Sigmoid colon (tissue), 4 donors: ENCODE data around the gene FLNB.

Source experiments
- CTCF ChIP-seq, 4 experiments: fragments of 450-650 bp in 3 of 4; fragments of 200-600 bp in 1 of 4; IDR thresholded peaks; one replicate each; pipeline ENCODE4 v1.5.1; 2016 to 2019; ENCODE audit warnings: antibody characterized with exemption in 4 of 4, mild to moderate bottlenecking in 3 of 4, moderate library complexity in 2 of 4
- EP300 ChIP-seq, 4 donors: sonication (generic); formaldehyde crosslinking; IDR thresholded peaks; one replicate each; pipeline ENCODE4 v1.6.1; 2017; ENCODE audit warnings: antibody characterized with exemption in 4 of 4
- POLR2A ChIP-seq, 2 donors: fragments of 450-650 bp; IDR thresholded peaks; one replicate each; pipeline ENCODE4 v1.6.1; 2016; ENCODE audit warnings: antibody characterized with exemption in 2 of 2, mild to moderate bottlenecking in 2 of 2, moderate library complexity in 2 of 2
- POLR2AphosphoS5 ChIP-seq, 4 donors: sonication (generic); formaldehyde crosslinking; IDR thresholded peaks; one replicate each; pipeline ENCODE4 v1.6.1; 2017; ENCODE audit warnings: antibody characterized with exemption in 4 of 4

- no peak for TF ChIP-seq CTCF (IDR thresholded peaks at IDR 0.05)
- no peak for TF ChIP-seq POLR2AphosphoS5 (IDR thresholded peaks at IDR 0.05)
- TF ChIP-seq POLR2A (IDR thresholded peaks at IDR 0.05): no peak
- no peak for TF ChIP-seq EP300 (IDR thresholded peaks at IDR 0.05)
Measured at GRCh38 chr3:58018892-58019742, 10.9 kb downstream of the FLNB start.
